ENCODE data around the gene RMDN2. TPM values are rescaled to one million over a fixed set of nuclear protein-coding genes. Genes with fewer than 3 reads are reported as not detected.
"Not testable (repeated sequence)": the region's sequence is repeated elsewhere in the genome, so short reads cannot be mapped to it uniquely, and the experiment has no call there.

RMDN2 gene
- total and polyA plus RNA-seq, 10 of the 15 experiments (the other 5 are each of a cell fraction or from before 2014, with no cell fraction given): 2.6 to 12.4 (median 9.2) TPM

DNA sequence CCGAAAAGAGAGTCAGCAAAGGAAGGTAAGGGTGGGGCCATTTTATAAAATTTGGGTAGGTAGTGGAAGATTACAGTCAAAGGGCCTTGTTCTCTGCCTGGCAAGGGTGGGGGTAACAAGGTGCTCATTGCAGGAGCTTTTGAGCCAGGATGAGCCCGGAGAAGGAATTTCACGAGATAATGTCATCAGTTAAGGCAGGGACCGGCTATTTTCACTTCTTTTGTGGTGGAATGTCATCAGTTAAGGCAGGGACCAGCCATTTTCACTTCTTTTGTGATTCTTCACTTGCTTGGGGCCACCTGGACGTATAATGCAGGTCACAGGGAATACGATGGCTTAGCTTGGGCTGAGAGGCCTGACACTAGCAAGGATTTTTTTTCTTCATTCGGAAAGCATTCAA, 92.7 kb downstream of the RMDN2 start (continued):
- TF ChIP-seq, protein P1, sequence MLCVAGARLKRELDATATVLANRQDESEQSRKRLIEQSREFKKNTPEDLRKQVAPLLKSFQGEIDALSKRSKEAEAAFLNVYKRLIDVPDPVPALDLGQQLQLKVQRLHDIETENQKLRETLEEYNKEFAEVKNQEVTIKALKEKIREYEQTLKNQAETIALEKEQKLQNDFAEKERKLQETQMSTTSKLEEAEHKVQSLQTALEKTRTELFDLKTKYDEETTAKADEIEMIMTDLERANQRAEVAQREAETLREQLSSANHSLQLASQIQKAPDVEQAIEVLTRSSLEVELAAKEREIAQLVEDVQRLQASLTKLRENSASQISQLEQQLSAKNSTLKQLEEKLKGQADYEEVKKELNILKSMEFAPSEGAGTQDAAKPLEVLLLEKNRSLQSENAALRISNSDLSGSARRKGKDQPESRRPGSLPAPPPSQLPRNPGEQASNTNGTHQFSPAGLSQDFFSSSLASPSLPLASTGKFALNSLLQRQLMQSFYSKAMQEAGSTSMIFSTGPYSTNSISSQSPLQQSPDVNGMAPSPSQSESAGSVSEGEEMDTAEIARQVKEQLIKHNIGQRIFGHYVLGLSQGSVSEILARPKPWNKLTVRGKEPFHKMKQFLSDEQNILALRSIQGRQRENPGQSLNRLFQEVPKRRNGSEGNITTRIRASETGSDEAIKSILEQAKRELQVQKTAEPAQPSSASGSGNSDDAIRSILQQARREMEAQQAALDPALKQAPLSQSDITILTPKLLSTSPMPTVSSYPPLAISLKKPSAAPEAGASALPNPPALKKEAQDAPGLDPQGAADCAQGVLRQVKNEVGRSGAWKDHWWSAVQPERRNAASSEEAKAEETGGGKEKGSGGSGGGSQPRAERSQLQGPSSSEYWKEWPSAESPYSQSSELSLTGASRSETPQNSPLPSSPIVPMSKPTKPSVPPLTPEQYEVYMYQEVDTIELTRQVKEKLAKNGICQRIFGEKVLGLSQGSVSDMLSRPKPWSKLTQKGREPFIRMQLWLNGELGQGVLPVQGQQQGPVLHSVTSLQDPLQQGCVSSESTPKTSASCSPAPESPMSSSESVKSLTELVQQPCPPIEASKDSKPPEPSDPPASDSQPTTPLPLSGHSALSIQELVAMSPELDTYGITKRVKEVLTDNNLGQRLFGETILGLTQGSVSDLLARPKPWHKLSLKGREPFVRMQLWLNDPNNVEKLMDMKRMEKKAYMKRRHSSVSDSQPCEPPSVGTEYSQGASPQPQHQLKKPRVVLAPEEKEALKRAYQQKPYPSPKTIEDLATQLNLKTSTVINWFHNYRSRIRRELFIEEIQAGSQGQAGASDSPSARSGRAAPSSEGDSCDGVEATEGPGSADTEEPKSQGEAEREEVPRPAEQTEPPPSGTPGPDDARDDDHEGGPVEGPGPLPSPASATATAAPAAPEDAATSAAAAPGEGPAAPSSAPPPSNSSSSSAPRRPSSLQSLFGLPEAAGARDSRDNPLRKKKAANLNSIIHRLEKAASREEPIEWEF (IDR thresholded peaks at IDR 0.05; ENCODE audit: insufficient replicate concordance, low read depth, low read length): no peak
- TF ChIP-seq, protein P2, sequence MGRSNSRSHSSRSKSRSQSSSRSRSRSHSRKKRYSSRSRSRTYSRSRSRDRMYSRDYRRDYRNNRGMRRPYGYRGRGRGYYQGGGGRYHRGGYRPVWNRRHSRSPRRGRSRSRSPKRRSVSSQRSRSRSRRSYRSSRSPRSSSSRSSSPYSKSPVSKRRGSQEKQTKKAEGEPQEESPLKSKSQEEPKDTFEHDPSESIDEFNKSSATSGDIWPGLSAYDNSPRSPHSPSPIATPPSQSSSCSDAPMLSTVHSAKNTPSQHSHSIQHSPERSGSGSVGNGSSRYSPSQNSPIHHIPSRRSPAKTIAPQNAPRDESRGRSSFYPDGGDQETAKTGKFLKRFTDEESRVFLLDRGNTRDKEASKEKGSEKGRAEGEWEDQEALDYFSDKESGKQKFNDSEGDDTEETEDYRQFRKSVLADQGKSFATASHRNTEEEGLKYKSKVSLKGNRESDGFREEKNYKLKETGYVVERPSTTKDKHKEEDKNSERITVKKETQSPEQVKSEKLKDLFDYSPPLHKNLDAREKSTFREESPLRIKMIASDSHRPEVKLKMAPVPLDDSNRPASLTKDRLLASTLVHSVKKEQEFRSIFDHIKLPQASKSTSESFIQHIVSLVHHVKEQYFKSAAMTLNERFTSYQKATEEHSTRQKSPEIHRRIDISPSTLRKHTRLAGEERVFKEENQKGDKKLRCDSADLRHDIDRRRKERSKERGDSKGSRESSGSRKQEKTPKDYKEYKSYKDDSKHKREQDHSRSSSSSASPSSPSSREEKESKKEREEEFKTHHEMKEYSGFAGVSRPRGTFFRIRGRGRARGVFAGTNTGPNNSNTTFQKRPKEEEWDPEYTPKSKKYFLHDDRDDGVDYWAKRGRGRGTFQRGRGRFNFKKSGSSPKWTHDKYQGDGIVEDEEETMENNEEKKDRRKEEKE (IDR thresholded peaks at IDR 0.05): no peak
- TF ChIP-seq CBX5 (IDR thresholded peaks at IDR 0.05; ENCODE audit: low read depth) (no peak), POLR2A (IDR thresholded peaks at IDR 0.05; ENCODE audit: low read depth, low read length) (no peak), RBBP5 (conservative IDR thresholded peaks at IDR 0.05) (no peak), TAF1 (IDR thresholded peaks at IDR 0.05; ENCODE audit: borderline replicate concordance, low read depth, low read length) (no peak), SUZ12 (IDR thresholded peaks at IDR 0.05; ENCODE audit: unreplicated experiment) (no peak), CBX3 (IDR thresholded peaks at IDR 0.05; ENCODE audit: borderline replicate concordance, low read depth) (no peak)

DNA sequence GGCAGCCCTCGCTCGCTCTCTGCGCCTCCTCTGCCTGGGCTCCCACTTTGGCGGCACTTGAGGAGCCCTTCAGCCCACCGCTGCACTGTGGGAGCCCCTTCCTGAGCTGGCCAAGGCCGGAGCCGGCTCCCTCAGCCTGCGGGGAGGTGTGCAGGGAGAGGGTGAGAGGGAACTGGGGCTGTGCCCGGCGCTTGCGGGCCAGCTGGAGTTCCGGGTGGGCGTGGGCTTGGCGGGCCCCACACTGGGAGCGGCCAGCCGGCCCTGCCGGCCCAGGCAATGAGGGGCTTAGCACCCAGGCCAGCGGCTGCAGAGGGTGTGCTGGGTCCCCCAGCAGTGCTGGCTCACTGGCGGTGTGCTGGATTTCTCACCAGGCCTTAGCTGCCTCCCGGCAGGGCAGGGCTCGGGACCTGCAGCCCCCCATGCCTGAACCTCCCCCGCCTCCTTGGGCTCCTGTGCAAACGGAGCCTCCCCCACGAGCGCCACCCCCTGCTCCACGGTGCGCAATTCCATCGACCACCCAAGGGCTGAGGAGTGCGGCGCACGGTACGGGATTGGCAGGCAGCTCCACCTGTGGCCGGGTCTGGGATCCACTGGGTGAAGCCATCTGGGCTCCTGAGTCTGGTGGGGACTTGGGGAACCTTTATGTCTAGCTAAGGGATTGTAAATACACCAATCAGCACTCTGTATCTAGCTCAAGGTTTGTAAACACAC, 95.4 kb downstream of the RMDN2 start:
- DNase-seq (ENCODE audit: low read depth, low spot score); H3K9ac ChIP-seq (ENCODE audit: control insufficient read depth, insufficient read depth, low read length); H4K20me1 ChIP-seq (ENCODE audit: control insufficient read depth, insufficient read depth); H3K79me2 ChIP-seq (ENCODE audit: control insufficient read depth, insufficient read depth, low read length); H3K36me3 ChIP-seq (ENCODE audit: control insufficient read depth in 2 of 2, insufficient read depth in 2 of 2, low read length in 1 of 2); H3K27ac ChIP-seq (ENCODE audit: control insufficient read depth, insufficient read depth); H3K27me3 ChIP-seq (replicated peaks in 1 of 2; ENCODE audit: control insufficient read depth in 2 of 2, insufficient read depth in 2 of 2, low read length in 1 of 2); H3K4me3 ChIP-seq; SMC1A ChIA-PET (ENCODE audit: uncharacterized antibody, unreplicated experiment); BruUV-seq (replicated peaks); POLR2A ChIA-PET; ATAC-seq; H2AFZ ChIP-seq (ENCODE audit: control insufficient read depth, low read depth, low read length); H3K4me1 ChIP-seq (ENCODE audit: control insufficient read depth, insufficient read depth, low read length); in situ Hi-C loops (cut with MboI); H3K4me2 ChIP-seq (ENCODE audit: control insufficient read depth, insufficient read depth); intact Hi-C loops (cut with micrococcal nuclease; ENCODE audit: unreplicated experiment); FAIRE-seq; H3K9me3 ChIP-seq (replicated peaks; ENCODE audit: control insufficient read depth, insufficient read depth, low read length); RAD21 ChIA-PET (ENCODE audit: unreplicated experiment): not testable (repeated sequence)
- WGBS (ENCODE audit: insufficient coverage, insufficient replicate concordance, low lambda C conversion rate, missing lambda C conversion rate): 88% methylated on average over 31 of the region's 33 CpGs
- CTCF ChIA-PET: interaction anchor here (0.9 to 1.0 kb wide), 2 partner anchors 17 to 38 kb away, joined by 3 to 5 read pairs; no protein-coding TSS in a partner anchor
